HEK293T (cell line): ENCODE data around the gene ITGAX.

Experiments
- ARNT ChIP-seq: fragments of 450-650 bp; IDR thresholded peaks from 2 replicates; pipeline ENCODE4 v1.6.1; 2017; ENCODE audit warnings: mild to moderate bottlenecking
- FOXK2 ChIP-seq: fragments of 450-650 bp; IDR thresholded peaks from 2 replicates; pipeline ENCODE4 v1.6.1; 2016; ENCODE audit warnings: mild to moderate bottlenecking
- HDGF ChIP-seq: fragments of 450-650 bp; IDR thresholded peaks from 2 replicates; pipeline ENCODE4 v1.6.1; 2017; ENCODE audit warnings: antibody characterized with exemption, borderline replicate concordance
- L3MBTL2 ChIP-seq: fragments of 450-650 bp; conservative IDR thresholded peaks from 2 replicates; pipeline ENCODE4 v1.6.1; 2016; ENCODE audit warnings: mild to moderate bottlenecking
- TARDBP ChIP-seq: fragments of 450-650 bp; IDR thresholded peaks from 2 replicates; pipeline ENCODE4 v1.6.1; 2016

GRCh38 chr16:31327646-31328225 lies 27.2 kb upstream of the ITGAX start:
- TF ChIP-seq L3MBTL2: no peak
- TF ChIP-seq TARDBP: no peak
- no peak for TF ChIP-seq HDGF
- TF ChIP-seq ARNT: no peak
- TF ChIP-seq FOXK2: no peak
